HEK293 (cell line): Measurements from ENCODE around the gene BTG4.

Source experiments
- BCL11A ChIP-seq: fragments of 450-650 bp; formaldehyde crosslinking; IDR thresholded peaks from 2 replicates; pipeline ENCODE4 v1.5.1; 2016; ENCODE audit warnings: low read depth, missing biosample characterization, missing genetic modification characterization
- BCL11B ChIP-seq: fragments of 450-650 bp; formaldehyde crosslinking; IDR thresholded peaks from 2 replicates; pipeline ENCODE4 v1.5.1; 2016; ENCODE audit warnings: low read depth, missing biosample characterization, missing genetic modification characterization
- ZFP69B ChIP-seq: fragments of 450-650 bp; formaldehyde crosslinking; IDR thresholded peaks from 2 replicates; pipeline ENCODE4 v1.5.1; 2016; ENCODE audit warnings: missing biosample characterization, missing genetic modification characterization
- ZNF248 ChIP-seq: fragments of 450-650 bp; formaldehyde crosslinking; IDR thresholded peaks from 2 replicates; pipeline ENCODE4 v1.5.1; 2017; ENCODE audit warnings: missing biosample characterization, missing genetic modification characterization
- ZNF274 ChIP-seq, 2 experiments: fragments of 200-500 bp in 1 of 2; fragments of 450-650 bp in 1 of 2; sonication (Bioruptor generic) in 1 of 2; formaldehyde crosslinking in 1 of 2; IDR thresholded peaks; 2 replicates each; pipeline versions ENCODE4 v1.5.1 to v1.6.1; 2014 to 2016; ENCODE audit warnings: borderline replicate concordance in 1 of 2, inconsistent platforms in 1 of 2, low read length in 1 of 2, missing biosample characterization in 1 of 2, missing genetic modification characterization in 1 of 2
- ZNF510 ChIP-seq: fragments of 450-650 bp; formaldehyde crosslinking; IDR thresholded peaks from 2 replicates; pipeline ENCODE4 v1.5.1; 2018; ENCODE audit warnings: mild to moderate bottlenecking, missing genetic modification characterization, missing biosample characterization; ENCODE audit not compliant: insufficient replicate concordance
- ZNF561 ChIP-seq: fragments of 450-650 bp; IDR thresholded peaks from 2 replicates; pipeline ENCODE4 v1.5.1; 2018; ENCODE audit warnings: missing biosample characterization, missing genetic modification characterization, borderline replicate concordance
- ZNF843 ChIP-seq: fragments of 450-650 bp; formaldehyde crosslinking; IDR thresholded peaks from 2 replicates; pipeline ENCODE4 v1.5.1; 2016; ENCODE audit warnings: missing biosample characterization, missing genetic modification characterization
- TF ChIP-seq, protein P1 (sequence below): fragments of 450-650 bp; formaldehyde crosslinking; IDR thresholded peaks from 2 replicates; pipeline ENCODE4 v1.5.1; 2016; ENCODE audit warnings: missing biosample characterization, missing genetic modification characterization
- TF ChIP-seq, protein P2 (sequence below): fragments of 450-650 bp; formaldehyde crosslinking; IDR thresholded peaks from 2 replicates; pipeline ENCODE4 v1.5.1; 2016; ENCODE audit warnings: missing biosample characterization, missing genetic modification characterization

DNA sequence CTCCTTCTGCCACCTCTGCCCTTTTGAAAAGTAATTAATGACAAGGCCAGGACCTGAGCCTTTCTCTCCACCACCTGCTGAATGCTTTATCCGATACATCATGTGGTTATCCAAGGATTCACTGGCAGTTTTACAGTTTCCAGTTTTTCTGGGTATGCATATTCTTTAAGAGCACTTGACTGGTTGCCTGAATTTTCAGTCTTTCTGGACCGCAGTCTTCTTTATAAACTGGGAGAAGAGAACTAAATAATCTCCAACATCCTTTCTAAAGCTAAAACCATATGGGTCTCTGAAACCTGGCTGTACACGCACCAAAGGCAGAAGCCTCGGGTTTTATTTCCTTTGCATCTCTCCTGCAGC is 65.1 kb downstream of the BTG4 start:
- TF ChIP-seq BCL11B (tag by site-specific recombination), result no peak
- TF ChIP-seq ZNF843 (tag by site-specific recombination), result no peak
- TF ChIP-seq BCL11A (tag by site-specific recombination), result no peak
- TF ChIP-seq ZNF274 (IDR thresholded peaks at IDR 0.05; ENCODE audit: low read length), result no peak
- no peak for TF ChIP-seq ZNF274 (tag by site-specific recombination; IDR thresholded peaks at IDR 0.05; ENCODE audit: borderline replicate concordance)
- TF ChIP-seq ZNF510 (tag by site-specific recombination), result no peak
- TF ChIP-seq ZNF561, result no peak
- no peak for TF ChIP-seq ZNF248 (tag by site-specific recombination)
- TF ChIP-seq, protein P1, sequence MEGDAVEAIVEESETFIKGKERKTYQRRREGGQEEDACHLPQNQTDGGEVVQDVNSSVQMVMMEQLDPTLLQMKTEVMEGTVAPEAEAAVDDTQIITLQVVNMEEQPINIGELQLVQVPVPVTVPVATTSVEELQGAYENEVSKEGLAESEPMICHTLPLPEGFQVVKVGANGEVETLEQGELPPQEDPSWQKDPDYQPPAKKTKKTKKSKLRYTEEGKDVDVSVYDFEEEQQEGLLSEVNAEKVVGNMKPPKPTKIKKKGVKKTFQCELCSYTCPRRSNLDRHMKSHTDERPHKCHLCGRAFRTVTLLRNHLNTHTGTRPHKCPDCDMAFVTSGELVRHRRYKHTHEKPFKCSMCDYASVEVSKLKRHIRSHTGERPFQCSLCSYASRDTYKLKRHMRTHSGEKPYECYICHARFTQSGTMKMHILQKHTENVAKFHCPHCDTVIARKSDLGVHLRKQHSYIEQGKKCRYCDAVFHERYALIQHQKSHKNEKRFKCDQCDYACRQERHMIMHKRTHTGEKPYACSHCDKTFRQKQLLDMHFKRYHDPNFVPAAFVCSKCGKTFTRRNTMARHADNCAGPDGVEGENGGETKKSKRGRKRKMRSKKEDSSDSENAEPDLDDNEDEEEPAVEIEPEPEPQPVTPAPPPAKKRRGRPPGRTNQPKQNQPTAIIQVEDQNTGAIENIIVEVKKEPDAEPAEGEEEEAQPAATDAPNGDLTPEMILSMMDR (tag by site-specific recombination), result no peak
- TF ChIP-seq ZFP69B (tag by site-specific recombination), result no peak
- TF ChIP-seq, protein P2, sequence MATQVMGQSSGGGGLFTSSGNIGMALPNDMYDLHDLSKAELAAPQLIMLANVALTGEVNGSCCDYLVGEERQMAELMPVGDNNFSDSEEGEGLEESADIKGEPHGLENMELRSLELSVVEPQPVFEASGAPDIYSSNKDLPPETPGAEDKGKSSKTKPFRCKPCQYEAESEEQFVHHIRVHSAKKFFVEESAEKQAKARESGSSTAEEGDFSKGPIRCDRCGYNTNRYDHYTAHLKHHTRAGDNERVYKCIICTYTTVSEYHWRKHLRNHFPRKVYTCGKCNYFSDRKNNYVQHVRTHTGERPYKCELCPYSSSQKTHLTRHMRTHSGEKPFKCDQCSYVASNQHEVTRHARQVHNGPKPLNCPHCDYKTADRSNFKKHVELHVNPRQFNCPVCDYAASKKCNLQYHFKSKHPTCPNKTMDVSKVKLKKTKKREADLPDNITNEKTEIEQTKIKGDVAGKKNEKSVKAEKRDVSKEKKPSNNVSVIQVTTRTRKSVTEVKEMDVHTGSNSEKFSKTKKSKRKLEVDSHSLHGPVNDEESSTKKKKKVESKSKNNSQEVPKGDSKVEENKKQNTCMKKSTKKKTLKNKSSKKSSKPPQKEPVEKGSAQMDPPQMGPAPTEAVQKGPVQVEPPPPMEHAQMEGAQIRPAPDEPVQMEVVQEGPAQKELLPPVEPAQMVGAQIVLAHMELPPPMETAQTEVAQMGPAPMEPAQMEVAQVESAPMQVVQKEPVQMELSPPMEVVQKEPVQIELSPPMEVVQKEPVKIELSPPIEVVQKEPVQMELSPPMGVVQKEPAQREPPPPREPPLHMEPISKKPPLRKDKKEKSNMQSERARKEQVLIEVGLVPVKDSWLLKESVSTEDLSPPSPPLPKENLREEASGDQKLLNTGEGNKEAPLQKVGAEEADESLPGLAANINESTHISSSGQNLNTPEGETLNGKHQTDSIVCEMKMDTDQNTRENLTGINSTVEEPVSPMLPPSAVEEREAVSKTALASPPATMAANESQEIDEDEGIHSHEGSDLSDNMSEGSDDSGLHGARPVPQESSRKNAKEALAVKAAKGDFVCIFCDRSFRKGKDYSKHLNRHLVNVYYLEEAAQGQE (tag by site-specific recombination), result no peak
